ENCODE results near the gene C1QTNF6.

DNA sequence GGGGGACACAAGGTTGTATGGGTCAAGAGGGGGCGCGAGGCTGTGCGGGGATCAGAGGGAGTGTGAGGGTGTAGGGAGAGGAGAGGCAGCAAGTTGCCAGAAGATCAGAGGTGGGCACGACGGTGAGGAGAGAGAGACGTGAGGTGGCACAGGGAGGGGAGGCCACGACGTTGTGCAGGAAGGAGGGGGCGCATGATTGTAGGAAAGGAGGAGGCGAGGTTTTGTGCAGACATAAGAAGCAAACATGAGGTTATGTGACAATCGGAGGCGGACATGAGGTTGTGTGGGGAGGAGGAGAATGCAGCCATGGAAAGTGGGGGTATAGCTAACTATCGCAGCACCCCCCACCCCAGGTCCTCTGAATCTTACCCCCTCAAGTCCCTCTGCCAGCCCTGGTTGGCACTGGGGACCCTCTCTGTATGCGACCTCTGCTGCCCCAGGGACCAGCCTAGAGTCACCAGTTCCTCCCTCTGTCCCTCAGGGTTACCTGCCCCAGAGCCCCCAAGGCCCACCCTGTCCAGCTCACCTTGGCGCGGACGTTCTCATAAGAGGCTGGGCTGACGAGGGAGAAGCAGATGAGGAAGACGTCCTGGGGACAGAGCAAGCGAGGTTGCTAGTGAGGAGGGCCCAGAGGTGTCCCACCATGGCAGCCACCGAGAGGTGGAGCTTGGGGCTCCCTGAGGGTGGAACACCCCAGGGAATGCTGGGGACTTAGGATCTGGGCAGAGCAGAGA is 43.5 kb upstream of the C1QTNF6 start:
- no peak for TF ChIP-seq POLR2A (IDR thresholded peaks at IDR 0.05; ENCODE audit: low read length)
- no peak for TF ChIP-seq GATA1 (IDR thresholded peaks at IDR 0.05; ENCODE audit: low read depth, low read length)
